NK-92 (cell line): ENCODE results near the gene ADGRE3.

Experiments
- DNase-seq: peaks from one replicate; lab custom pipeline; 2025; ENCODE audit not compliant: unreplicated experiment; lab: John Stamatoyannopoulos, UW

The ADGRE3 gene

GRCh38 chr19:14674764-14675163 is at the start of gene ADGRE3:
Gene ADGRE3, minus strand, starts transcription at chr19:14674844. Its CDS starts 74 bp downstream, at chr19:14674770.
- no peak for DNase-seq

- no peak for DNase-seq
Measured at GRCh38 chr19:14722127-14722526, 47.5 kb upstream of the ADGRE3 start.

- no peak for DNase-seq
Measured at GRCh38 chr19:14719162-14719561, 44.5 kb upstream of the ADGRE3 start.

GRCh38 chr19:14718522-14719116 is 44.0 kb upstream of the ADGRE3 start:
- no peak for DNase-seq

- DNase-seq = no peak
Measured at GRCh38 chr19:14715841-14716240, 41.2 kb upstream of the ADGRE3 start.

GRCh38 chr19:14704450-14704849 is 29.8 kb upstream of the ADGRE3 start:
- no peak for DNase-seq

- no peak for DNase-seq
Measured at GRCh38 chr19:14703833-14704232, 29.2 kb upstream of the ADGRE3 start.

- DNase-seq = no peak
Measured at GRCh38 chr19:14700711-14701375, 26.2 kb upstream of the ADGRE3 start.

GRCh38 chr19:14699641-14700040 is 25.0 kb upstream of the ADGRE3 start:
- no peak for DNase-seq

- DNase-seq = no peak
Measured at GRCh38 chr19:14695471-14695870, 20.8 kb upstream of the ADGRE3 start.

- no peak for DNase-seq
Measured at GRCh38 chr19:14694641-14695266, 20.1 kb upstream of the ADGRE3 start.

- peak; percentile 71 for DNase-seq
Measured at GRCh38 chr19:14689598-14690503, 15.2 kb upstream of the ADGRE3 start, which contains the start of gene ZNF333. Gene ZNF333, plus strand, starts transcription at chr19:14690048. Its CDS starts 3,444 bp downstream, at chr19:14693492.

GRCh38 chr19:14686411-14686810 is 11.8 kb upstream of the ADGRE3 start:
- no peak for DNase-seq

GRCh38 chr19:14683439-14683838 is 8.8 kb upstream of the ADGRE3 start:
- no peak for DNase-seq

GRCh38 chr19:14682084-14682483 is 7.4 kb upstream of the ADGRE3 start:
- no peak for DNase-seq

- DNase-seq = no peak
Measured at GRCh38 chr19:14678199-14678598, 3.6 kb upstream of the ADGRE3 start.

- DNase-seq = no peak
Measured at GRCh38 chr19:14677464-14677863, 2.8 kb upstream of the ADGRE3 start.

- no peak for DNase-seq
Measured at GRCh38 chr19:14676762-14677161, 2.1 kb upstream of the ADGRE3 start.

GRCh38 chr19:14673088-14673487 is 1.6 kb downstream of the ADGRE3 start:
- no peak for DNase-seq

- DNase-seq = no peak
Measured at GRCh38 chr19:14672188-14672872, 2.3 kb downstream of the ADGRE3 start.

- DNase-seq = no peak
Measured at GRCh38 chr19:14670408-14670807, 4.2 kb downstream of the ADGRE3 start.
